PFSK-1 (cell line): ENCODE results near the gene GNG3.

Experiments
- FOXP2 ChIP-seq: optimal IDR thresholded peaks from 2 replicates; pipeline ENCODE3; 2011; ENCODE audit warnings: borderline replicate concordance, control low read depth, inconsistent platforms; ENCODE audit not compliant: insufficient read depth; ENCODE audit errors: extremely low read length, extremely low read depth
- POLR2AphosphoS5 ChIP-seq: IDR thresholded peaks from 2 replicates; pipeline ENCODE4 v1.6.1; 2012; ENCODE audit warnings: low read depth, mild to moderate bottlenecking, control low read depth, low read length, moderate library complexity
- SIN3A ChIP-seq: IDR thresholded peaks from 2 replicates; pipeline ENCODE4 v1.6.1; 2012; ENCODE audit warnings: mild to moderate bottlenecking, low read length, moderate library complexity, borderline replicate concordance; ENCODE audit not compliant: insufficient read depth
- TAF1 ChIP-seq: IDR thresholded peaks from 2 replicates; pipeline ENCODE4 v1.6.1; 2012; ENCODE audit warnings: low read length, control low read depth, borderline replicate concordance; ENCODE audit not compliant: insufficient read depth
- TF ChIP-seq, protein P1 (sequence below), 2 experiments: IDR thresholded peaks; 2 replicates each; pipeline versions ENCODE4 v1.6.1 to v1.8.0; 2011 to 2012; ENCODE audit warnings: low read depth in 2 of 2, low read length in 2 of 2, control low read depth in 1 of 2, inconsistent platforms in 1 of 2, mild to moderate bottlenecking in 1 of 2, moderate library complexity in 1 of 2; ENCODE audit not compliant: insufficient read depth in 1 of 2

The GNG3 gene

DNA sequence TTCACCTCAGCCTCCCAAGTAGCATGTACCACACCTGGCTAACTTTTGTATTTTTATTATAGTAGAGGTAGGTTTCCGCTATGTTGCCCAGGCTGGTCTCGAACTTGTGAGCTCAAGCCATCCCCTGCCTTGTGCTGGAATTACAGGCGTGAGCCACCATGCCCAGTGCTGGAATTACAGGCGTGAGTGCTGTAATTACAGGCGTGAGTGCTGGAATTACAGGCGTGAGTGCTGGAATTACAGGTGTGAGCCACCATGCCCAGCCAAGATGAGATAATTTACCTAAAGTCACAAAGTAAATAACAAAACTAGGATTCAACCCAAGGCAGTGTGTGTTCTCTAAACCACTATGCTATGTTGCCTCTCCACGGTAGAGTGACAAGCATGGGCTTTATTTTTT, 25.0 kb upstream of the GNG3 start:
- TF ChIP-seq, protein P1, sequence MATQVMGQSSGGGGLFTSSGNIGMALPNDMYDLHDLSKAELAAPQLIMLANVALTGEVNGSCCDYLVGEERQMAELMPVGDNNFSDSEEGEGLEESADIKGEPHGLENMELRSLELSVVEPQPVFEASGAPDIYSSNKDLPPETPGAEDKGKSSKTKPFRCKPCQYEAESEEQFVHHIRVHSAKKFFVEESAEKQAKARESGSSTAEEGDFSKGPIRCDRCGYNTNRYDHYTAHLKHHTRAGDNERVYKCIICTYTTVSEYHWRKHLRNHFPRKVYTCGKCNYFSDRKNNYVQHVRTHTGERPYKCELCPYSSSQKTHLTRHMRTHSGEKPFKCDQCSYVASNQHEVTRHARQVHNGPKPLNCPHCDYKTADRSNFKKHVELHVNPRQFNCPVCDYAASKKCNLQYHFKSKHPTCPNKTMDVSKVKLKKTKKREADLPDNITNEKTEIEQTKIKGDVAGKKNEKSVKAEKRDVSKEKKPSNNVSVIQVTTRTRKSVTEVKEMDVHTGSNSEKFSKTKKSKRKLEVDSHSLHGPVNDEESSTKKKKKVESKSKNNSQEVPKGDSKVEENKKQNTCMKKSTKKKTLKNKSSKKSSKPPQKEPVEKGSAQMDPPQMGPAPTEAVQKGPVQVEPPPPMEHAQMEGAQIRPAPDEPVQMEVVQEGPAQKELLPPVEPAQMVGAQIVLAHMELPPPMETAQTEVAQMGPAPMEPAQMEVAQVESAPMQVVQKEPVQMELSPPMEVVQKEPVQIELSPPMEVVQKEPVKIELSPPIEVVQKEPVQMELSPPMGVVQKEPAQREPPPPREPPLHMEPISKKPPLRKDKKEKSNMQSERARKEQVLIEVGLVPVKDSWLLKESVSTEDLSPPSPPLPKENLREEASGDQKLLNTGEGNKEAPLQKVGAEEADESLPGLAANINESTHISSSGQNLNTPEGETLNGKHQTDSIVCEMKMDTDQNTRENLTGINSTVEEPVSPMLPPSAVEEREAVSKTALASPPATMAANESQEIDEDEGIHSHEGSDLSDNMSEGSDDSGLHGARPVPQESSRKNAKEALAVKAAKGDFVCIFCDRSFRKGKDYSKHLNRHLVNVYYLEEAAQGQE (IDR thresholded peaks at IDR 0.05; ENCODE audit: insufficient read depth in 1 of 2, low read depth in 2 of 2, low read length in 2 of 2): no peak
- TF ChIP-seq TAF1: no peak
- TF ChIP-seq POLR2AphosphoS5: no peak
- TF ChIP-seq SIN3A: no peak
- no peak for TF ChIP-seq FOXP2

DNA sequence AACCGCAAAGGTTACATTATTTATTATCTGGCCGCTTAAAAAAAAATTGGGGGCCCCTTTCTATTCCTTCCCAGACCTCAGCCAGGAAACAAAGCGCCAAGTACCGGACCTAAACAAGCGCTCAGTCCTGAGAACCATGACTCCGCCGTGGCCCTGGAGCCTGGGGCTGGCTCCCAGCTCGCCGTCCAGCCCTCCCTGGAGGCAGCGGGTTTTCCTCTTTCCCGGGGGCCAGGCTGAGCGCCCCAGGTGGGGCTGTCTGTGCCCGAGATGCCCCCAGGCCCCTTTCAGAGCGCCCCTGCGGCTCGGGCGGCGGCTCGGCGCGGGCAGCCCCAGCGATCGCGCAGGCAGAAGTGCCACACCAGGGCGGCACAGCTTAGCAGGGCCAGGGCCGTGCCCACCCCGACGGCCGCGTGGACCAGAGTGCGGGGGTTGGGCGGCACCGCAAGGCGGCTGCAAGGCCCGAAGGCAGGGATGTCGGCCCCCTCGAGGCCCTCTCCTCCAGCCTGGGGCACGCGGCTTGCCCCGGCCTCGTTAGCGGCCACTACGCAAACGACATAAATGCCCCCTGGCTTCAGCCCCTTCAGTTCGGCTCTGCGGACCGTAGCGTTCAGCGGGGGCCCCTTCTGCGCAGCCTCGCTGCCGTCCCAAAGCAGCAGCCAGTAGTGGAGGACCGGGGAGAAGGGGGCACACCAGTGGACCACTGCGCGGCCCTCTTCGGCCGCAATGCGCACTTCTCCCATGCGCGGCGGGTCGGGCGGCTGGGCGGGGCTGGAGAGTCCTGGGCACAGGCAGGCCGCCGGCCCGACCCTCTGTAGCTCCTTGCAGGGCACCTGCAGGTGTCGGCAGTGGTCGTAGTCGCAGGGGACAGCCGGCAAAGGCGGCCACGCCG, 19.7 kb upstream of the GNG3 start:
- TF ChIP-seq TAF1 (no peak), POLR2AphosphoS5 (no peak), FOXP2 (no peak), SIN3A (no peak)
- TF ChIP-seq, protein P1 (IDR thresholded peaks at IDR 0.05; ENCODE audit: insufficient read depth in 1 of 2, low read depth in 2 of 2, low read length in 2 of 2): no peak

DNA sequence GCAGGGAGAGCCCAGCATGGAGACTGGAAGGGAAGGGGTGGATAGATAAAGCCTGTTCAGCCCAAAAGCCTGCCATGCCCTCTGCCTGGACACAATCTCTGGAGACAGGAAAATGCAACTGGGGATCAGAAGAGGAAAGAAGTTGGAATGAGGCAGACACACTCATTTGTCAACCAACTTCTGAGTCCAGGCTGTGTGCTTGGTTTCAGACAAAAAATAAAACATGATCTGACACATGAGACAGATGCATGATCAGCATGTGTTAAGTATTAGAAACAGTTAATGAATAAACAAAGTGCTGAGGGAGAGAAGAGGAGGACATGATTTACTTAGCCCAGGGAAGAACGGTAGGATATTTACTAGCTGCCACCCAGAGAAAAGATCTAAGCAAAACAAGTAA, 19.0 kb upstream of the GNG3 start:
- TF ChIP-seq TAF1 (no peak), SIN3A (no peak), POLR2AphosphoS5 (no peak), FOXP2 (no peak)

DNA sequence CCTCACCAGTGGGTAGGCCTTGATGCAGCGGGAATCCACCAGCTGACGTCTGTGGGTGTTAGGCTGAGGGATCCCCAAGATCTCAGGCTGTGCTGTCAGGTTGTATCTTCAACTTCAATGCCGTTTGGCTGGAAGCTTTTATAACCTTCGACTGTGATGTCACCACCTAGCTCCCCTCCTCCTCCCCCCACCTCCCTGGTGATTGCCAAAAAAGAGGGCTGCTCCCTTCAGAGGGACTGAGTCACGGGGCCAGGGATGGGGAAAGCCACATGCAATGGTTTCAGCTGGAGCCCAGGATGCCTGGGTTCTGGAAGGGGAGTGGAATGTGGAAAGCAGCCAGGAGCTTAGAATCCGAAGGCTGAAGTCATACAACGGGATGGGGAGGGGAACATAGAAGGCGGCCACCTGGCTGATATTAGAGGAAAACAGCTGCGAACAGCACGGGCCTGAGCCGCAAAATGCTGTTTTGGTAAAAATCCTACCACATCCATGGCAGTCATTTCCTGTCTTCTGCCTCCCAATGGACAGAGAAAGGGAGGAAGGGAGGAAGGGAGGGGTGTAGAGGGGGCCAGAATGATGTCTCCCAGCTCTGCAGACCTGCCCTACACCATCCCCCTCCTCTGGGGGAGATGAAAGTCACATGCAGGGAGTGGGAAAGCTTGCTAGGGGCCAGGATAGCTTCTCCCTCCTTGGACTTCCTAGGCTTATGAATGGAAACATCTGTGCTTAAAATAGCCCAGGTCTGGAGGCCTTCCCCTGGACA, 17.9 kb upstream of the GNG3 start, which contains the start of gene LRRN4CL:
TSS of gene LRRN4CL (minus strand) at position 110 of the 763 bp plus-strand sequence. CDS start 1,022 bp downstream, outside the sequence.
- TF ChIP-seq SIN3A: peak; percentile 80; the same call in 1 of the 2 replicates
- TF ChIP-seq, protein P1 (IDR thresholded peaks at IDR 0.05; ENCODE audit: insufficient read depth in 1 of 2, low read depth in 2 of 2, low read length in 2 of 2): no peak; a peak in 1 of 4 replicates

DNA sequence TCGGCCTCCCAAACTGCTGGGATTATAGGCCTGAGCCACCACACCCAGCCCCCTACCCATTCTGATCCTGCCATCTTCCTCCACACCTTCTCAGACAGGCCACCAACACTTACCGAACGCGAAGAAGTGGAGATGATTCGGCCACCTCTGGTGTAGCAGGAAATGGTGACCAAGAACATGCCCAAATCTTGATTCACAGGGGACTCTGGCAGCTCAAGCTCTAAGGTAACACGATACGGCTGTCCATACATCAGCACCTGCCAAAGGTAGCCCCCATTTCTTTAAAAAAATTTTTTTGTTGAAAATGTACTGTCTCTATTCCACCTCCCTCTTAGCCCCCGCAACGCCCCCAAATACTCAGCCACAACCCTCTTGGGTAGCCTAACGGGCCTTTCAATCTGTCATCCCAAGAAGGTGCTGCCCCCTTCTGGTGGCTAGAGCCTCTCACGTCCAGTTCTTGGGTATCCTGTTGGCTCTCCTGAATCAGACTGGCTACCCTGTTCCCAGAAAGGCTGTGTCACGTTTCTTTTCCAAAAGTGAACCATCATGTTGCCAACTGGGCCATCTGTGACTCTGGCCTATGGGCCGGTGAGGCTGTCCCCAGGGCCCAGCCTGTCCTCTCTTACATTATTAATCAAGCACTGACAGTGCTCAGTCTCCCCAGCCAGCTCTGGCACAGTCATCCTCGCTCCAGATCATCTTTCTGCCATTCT, 12.9 kb upstream of the GNG3 start:
- TF ChIP-seq POLR2AphosphoS5 (no peak), SIN3A (no peak), FOXP2 (no peak), TAF1 (no peak)
- TF ChIP-seq, protein P1 (IDR thresholded peaks at IDR 0.05; ENCODE audit: insufficient read depth in 1 of 2, low read depth in 2 of 2, low read length in 2 of 2): no peak
